A673 (cell line): ENCODE results near the gene MAMDC2. TPM values are rescaled to one million over a fixed set of nuclear protein-coding genes. Genes with fewer than 3 reads are reported as not detected.

Experiments
- BruUV-seq: library from RNA; stranded (reverse); fragments of 400-500 nt; replicated peaks from 2 replicates; lab custom pipeline; 2021; lab: Mats Ljungman, UMichigan
- CTCF ChIA-PET: fragments of 300-600 bp; sonication (Branson Sonifier 250); formaldehyde crosslinking; loops from one replicate; lab custom pipeline; 2022; ENCODE audit warnings: antibody characterized with exemption; lab: Charles Lee
- POLR2A ChIA-PET: fragments of 300-600 bp; sonication (Branson Sonifier 250); formaldehyde crosslinking; loops from one replicate; lab custom pipeline; 2022; ENCODE audit warnings: antibody characterized with exemption; ENCODE audit not compliant: low non-redundant PET; lab: Charles Lee
- DNase-seq: peaks from one replicate; pipeline ENCODE4 v3.0.0-alpha.2; 2015; ENCODE audit warnings: low spot score
- H3K27ac ChIP-seq: fragments of 200-600 bp; sonication (generic); 2 replicates; pipeline ENCODE4 v1.5.1; 2016; ENCODE audit warnings: mixed run types, low read depth, mild to moderate bottlenecking, mixed read lengths, antibody characterized with exemption, low read length; ENCODE audit not compliant: poor library complexity, severe bottlenecking
- H3K27me3 ChIP-seq: fragments of 200-600 bp; sonication (generic); replicated peaks from 2 replicates; pipeline ENCODE4 v1.6.1; 2017; ENCODE audit warnings: mixed run types, low read depth, mild to moderate bottlenecking, mixed read lengths, antibody characterized with exemption, low read length; ENCODE audit not compliant: insufficient read depth, poor library complexity
- H3K36me3 ChIP-seq: fragments of 200-600 bp; sonication (generic); 2 replicates; pipeline ENCODE4 v1.6.1; 2016; ENCODE audit warnings: mixed run types, mild to moderate bottlenecking, mixed read lengths, antibody characterized with exemption, low read length; ENCODE audit not compliant: insufficient read depth, poor library complexity, severe bottlenecking
- H3K4me1 ChIP-seq: fragments of 200-600 bp; sonication (generic); 2 replicates; pipeline ENCODE4 v1.6.1; 2017; ENCODE audit warnings: mixed run types, mild to moderate bottlenecking, mixed read lengths, antibody characterized with exemption, low read length; ENCODE audit not compliant: insufficient read depth, poor library complexity, severe bottlenecking
- H3K4me3 ChIP-seq: fragments of 200-600 bp; sonication (generic); 2 replicates; pipeline ENCODE4 v1.5.1; 2016; ENCODE audit warnings: low read depth, mixed run types, mild to moderate bottlenecking, mixed read lengths, low read length; ENCODE audit not compliant: poor library complexity, severe bottlenecking
- H3K9me3 ChIP-seq: fragments of 200-600 bp; sonication (generic); 2 replicates; pipeline ENCODE4 v1.6.1; 2016; ENCODE audit warnings: mixed run types, low read depth, mild to moderate bottlenecking, mixed read lengths, antibody characterized with exemption, low read length; ENCODE audit not compliant: poor library complexity, severe bottlenecking
- CTCF ChIP-seq: fragments of 300-800, 200-600 bp; sonication (generic); conservative IDR thresholded peaks from 2 replicates; pipeline ENCODE4 v1.5.1; 2017; ENCODE audit warnings: low read depth, mild to moderate bottlenecking, antibody characterized with exemption, low read length, moderate library complexity, mixed read lengths
- EZH2 ChIP-seq: fragments of 200-600 bp; sonication (generic); IDR thresholded peaks from 2 replicates; pipeline ENCODE4 v1.6.1; 2017; ENCODE audit warnings: borderline replicate concordance, low read depth, mild to moderate bottlenecking, mixed read lengths, antibody characterized with exemption, low read length; ENCODE audit not compliant: poor library complexity, severe bottlenecking
- intact Hi-C: fragments of 100-400 bp; cut with micrococcal nuclease; formaldehyde crosslinking; loops from one replicate; pipeline ENCODE4 v1.10.0; 2022; ENCODE audit not compliant: unreplicated experiment
- total RNA-seq: library from RNA; stranded (reverse); gene quantifications from 2 replicates; pipeline ENCODE4 v1.2.3, GENCODE V29; 2021

Gene MAMDC2
- total RNA-seq, 1 experiment from 2014 or later: not detected

DNA sequence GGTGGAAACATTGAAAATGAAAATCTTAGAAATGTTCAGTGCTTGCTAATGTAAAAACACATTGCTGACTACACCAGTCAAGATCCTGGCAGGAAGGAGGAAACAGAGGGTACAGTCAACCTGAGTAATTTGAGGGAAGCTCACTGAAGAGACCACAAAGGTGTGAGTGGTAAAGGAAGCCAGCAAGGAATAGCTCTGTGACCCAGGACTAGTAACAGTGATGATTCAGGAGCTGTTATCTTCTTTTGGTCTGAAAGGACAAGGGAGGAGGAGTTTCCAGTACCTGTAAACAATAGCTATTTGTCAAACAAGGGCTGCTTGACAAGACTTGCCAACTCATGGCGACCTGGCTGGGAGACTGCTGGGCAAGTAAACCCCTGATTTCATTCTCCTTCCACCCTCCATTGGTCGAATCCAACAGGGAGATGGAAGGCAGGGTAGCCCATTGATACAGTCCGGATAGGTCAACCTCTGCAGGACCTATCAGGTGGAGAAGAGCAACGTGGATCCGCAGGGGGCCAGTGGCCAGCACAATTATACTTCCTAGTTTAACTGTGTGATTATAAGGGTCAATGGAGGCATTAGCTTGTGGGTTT lies 68.1 kb downstream of the MAMDC2 start:
- no peaks in the 10 kb centered on the region for H3K36me3 ChIP-seq
- intact Hi-C loops: loop anchor here (5.0 to 10.0 kb wide), 2 partner anchors 491 to 687 kb away; no protein-coding TSS in a partner anchor
- H3K4me3 ChIP-seq: no peak overlapping the region
- no peaks in the 10 kb centered on the region for H3K4me1 ChIP-seq
- no peak overlapping the region for H3K27ac ChIP-seq
- no peak for TF ChIP-seq CTCF
- no peak for TF ChIP-seq EZH2
- no TSS peak for BruUV-seq
- H3K9me3 ChIP-seq: no peaks in the 10 kb centered on the region
- peaks cover 7% of the 10 kb centered on the region for H3K27me3 ChIP-seq
- ChIA-PET POLR2A (no interaction called here), CTCF (interaction anchor here (1.6 to 2.0 kb wide), 2 partner anchors 138 to 140 kb away, joined by 6 to 13 read pairs; no protein-coding TSS in a partner anchor)
- no peak for DNase-seq

DNA sequence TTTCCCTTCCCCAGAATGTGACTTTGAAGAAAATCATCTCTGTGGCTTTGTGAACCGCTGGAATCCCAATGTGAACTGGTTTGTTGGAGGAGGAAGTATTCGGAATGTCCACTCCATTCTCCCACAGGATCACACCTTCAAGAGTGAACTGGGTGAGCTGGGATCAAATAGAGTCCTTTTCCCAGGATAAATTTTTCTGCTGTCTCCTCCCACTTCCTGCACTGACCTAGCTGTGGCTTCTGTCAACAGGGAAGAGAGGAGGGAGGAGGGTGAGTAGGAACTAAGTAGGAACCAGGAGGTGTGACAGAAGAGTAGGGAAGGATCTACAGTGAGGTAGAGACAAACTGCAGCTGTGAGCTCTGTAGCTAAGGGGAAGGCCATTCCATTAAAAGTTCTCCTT lies 69.3 kb downstream of the MAMDC2 start:
- POLR2A ChIA-PET: no interaction called here
- H3K36me3 ChIP-seq: no peaks in the 10 kb centered on the region
- peaks cover 7% of the 10 kb centered on the region for H3K27me3 ChIP-seq
- TF ChIP-seq CTCF (no peak), EZH2 (no peak)
- intact Hi-C loops: loop anchor here (1.0 to 10.0 kb wide), 3 partner anchors 141 to 688 kb away; no protein-coding TSS in a partner anchor
- no peak overlapping the region for H3K27ac ChIP-seq
- no peak overlapping the region for H3K4me3 ChIP-seq
- H3K4me1 ChIP-seq: no peaks in the 10 kb centered on the region
- no peaks in the 10 kb centered on the region for H3K9me3 ChIP-seq
- no TSS peak for BruUV-seq
- CTCF ChIA-PET: interaction anchor here (0.7 to 1.3 kb wide), 5 partner anchors 10 to 490 kb away, joined by 3 to 16 read pairs (median 4); no protein-coding TSS in a partner anchor
- DNase-seq: no peak

DNA sequence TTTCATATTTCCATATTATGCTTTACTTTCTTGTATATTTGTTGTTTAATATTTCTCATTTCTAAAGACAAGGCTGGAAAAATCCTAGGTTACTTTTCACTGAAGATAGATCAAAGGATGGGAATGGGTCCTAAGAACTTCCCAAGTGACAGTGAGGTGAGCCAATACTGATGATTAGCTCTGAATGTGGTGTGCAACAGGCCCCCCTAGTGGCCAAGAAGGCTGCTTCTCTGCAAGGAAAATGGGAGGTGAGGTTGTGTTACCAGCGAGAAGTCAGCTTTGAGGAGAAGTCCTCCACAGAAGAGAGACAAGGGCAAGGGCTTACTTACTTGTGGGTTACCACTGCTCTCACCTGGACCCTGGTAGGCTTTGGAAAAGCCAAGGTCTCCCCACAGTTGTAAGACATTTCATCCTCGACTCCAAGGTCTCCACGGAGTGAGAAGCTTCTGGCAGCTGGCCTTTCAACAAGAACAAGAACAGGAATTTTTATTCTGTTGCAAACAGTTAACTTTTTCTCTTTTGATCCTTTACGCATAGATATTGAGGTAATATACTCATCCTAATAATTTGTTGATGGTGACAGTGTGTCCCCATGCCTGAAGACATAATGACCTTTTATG lies 69.9 kb downstream of the MAMDC2 start:
- Histone ChIP-seq H3K36me3 (no peaks in the 10 kb centered on the region), H3K4me1 (no peaks in the 10 kb centered on the region), H3K4me3 (no peak overlapping the region), H3K27ac (no peak overlapping the region), H3K9me3 (no peaks in the 10 kb centered on the region), H3K27me3 (peaks cover 7% of the 10 kb centered on the region)
- intact Hi-C loops: loop anchor here (1.0 to 10.0 kb wide), 3 partner anchors 141 to 689 kb away; no protein-coding TSS in a partner anchor
- no TSS peak for BruUV-seq
- ChIA-PET POLR2A (no interaction called here), CTCF (interaction anchor here (0.7 to 1.3 kb wide), 5 partner anchors 9 to 489 kb away, joined by 3 to 16 read pairs (median 4); no protein-coding TSS in a partner anchor)
- TF ChIP-seq EZH2 (no peak), CTCF (peak; percentile 82)
- peak; percentile 60 for DNase-seq
